ENCODE results near the gene LGI4.

DNA sequence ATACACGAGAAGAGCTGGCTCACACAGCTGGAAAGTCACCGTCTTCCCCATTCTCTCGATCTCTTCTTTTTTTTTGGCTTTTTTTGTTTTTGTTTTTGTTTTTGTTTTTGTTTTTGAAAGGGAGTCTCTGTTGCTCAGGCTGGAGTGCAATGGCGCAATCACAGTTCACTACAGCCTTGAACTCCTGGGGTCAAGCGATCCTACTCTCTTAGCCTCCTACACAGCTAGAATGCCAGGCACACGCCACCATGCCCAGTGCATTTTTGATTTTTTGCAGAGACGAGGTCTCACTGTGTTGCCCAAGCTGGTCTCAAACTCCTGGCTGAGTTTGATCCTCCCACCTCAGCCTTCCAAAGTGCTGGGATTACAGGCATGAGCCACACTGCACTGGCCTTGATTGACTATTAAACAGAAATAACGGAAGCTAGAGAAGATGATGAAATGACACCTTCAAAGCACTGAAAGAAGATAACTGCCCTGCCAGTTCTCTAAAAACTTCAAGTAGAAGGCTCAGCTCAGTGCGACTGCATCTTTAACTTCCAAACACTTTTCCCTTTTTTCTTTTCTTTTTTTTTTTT lies 15.2 kb downstream of the LGI4 start:
- TF ChIP-seq, protein P1, sequence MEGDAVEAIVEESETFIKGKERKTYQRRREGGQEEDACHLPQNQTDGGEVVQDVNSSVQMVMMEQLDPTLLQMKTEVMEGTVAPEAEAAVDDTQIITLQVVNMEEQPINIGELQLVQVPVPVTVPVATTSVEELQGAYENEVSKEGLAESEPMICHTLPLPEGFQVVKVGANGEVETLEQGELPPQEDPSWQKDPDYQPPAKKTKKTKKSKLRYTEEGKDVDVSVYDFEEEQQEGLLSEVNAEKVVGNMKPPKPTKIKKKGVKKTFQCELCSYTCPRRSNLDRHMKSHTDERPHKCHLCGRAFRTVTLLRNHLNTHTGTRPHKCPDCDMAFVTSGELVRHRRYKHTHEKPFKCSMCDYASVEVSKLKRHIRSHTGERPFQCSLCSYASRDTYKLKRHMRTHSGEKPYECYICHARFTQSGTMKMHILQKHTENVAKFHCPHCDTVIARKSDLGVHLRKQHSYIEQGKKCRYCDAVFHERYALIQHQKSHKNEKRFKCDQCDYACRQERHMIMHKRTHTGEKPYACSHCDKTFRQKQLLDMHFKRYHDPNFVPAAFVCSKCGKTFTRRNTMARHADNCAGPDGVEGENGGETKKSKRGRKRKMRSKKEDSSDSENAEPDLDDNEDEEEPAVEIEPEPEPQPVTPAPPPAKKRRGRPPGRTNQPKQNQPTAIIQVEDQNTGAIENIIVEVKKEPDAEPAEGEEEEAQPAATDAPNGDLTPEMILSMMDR (IDR thresholded peaks at IDR 0.05; ENCODE audit: insufficient read depth, low read length, poor library complexity, severe bottlenecking): no peak
- no peak for TF ChIP-seq EZH2phosphoT487 (conservative IDR thresholded peaks at IDR 0.05; ENCODE audit: low read length)
